Measurements from ENCODE around the gene CST9.

The CST9 gene

DNA sequence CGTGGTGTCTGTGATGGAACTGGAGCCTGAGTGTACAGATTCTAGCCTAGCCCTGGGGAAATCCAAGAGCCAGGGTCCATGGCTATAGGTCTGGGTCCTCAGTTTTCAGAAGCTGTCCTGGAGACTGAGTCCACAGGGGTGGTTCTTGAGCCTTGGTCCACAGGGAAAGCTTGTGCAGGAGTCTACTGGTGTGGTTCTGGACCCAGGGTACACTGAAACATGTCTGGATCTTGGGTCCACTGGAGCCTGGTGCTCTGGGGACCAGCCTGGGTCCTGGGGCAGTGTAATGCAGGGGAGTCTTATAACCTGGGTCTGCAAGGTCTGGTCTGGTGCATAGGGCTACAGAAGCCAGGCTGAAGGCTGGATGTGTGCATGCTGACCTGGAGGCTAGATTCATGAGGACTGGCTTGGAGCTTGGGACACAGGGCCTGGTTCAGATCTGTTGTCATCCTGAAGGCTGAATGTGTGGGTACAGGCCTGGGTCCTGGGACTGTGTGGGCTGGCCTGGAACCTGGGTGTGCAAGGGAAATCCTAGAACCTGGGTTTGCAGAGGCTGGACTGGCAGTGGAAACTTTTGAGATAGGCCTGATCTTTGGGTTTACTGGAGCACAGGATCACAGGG is 42.9 kb downstream of the CST9 start:
- Histone ChIP-seq H3K4me1 (ENCODE audit: control insufficient read depth, insufficient read depth, low read length) (no peaks in the 10 kb centered on the region), H3K36me3 (ENCODE audit: control insufficient read depth, insufficient read depth, low read length, severe bottlenecking) (no peaks in the 10 kb centered on the region), H3K9ac (ENCODE audit: low read length) (no peak overlapping the region), H3K9me3 (ENCODE audit: control insufficient read depth, low read length) (peaks cover 49% of the 10 kb centered on the region), H3K4me3 (ENCODE audit: low read length) (no peak overlapping the region), H3K27me3 (replicated peaks; ENCODE audit: control insufficient read depth, insufficient read depth, low read length) (peaks cover 2% of the 10 kb centered on the region)
- DNase-seq (ENCODE audit: low read depth), result no peak

DNA sequence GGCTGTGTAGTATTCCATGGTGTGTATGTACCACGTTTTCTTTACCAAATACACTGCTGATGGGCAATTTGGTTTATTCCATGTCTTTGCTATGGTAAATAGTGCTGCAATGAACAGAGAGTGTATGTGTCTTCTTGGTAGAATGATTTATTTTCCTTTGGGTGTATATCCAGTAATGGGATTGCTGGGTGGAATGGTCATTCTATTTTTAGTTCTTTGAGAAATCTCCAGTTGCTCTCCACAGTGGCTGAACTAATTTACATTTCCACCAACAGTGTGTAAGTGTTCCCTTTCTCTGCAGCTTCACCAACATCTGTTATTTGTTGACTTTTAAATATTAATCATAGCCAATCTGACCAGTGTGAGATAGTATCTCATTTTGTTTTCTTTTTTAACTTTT is 51.3 kb downstream of the CST9 start:
- no peak overlapping the region for H3K4me3 ChIP-seq (ENCODE audit: low read length)
- H3K36me3 ChIP-seq (ENCODE audit: control insufficient read depth, insufficient read depth, low read length, severe bottlenecking), result no peaks in the 10 kb centered on the region
- H3K27me3 ChIP-seq (replicated peaks; ENCODE audit: control insufficient read depth, insufficient read depth, low read length), result peaks cover 23% of the 10 kb centered on the region
- H3K9ac ChIP-seq (ENCODE audit: low read length), result no peak overlapping the region
- no peaks in the 10 kb centered on the region for H3K4me1 ChIP-seq (ENCODE audit: control insufficient read depth, insufficient read depth, low read length)
- no peak for DNase-seq (ENCODE audit: low read depth)
- H3K9me3 ChIP-seq (ENCODE audit: control insufficient read depth, low read length), result peaks cover 15% of the 10 kb centered on the region
